HG02678 (cell line): ENCODE measurements around the gene KDSR.

Experiments used
- ATAC-seq: cut with Tn5 transposase; IDR thresholded peaks from one replicate; pipeline ENCODE4 v1.9.1; 2021; ENCODE audit warnings: mild to moderate bottlenecking, moderate library complexity; ENCODE audit not compliant: unreplicated experiment

The KDSR gene

DNA sequence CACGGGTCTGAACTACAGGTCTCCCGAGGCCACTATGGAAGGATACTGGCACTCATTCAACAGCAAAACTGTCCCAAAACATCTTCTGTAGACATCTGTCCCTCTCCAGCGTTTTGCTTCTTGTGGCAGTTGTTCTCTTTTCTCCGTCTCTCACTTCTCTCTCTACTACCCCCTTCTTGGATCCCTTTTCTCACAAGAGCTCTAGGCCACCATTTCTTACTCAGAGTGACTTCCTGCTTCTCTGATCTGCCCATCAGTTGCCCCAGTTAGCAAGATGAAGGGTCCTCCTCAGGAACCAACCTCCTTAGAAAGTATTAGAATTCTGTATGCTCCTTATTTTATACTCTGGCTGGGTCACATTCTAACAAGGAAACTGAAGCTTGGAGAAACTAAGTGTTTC is 80.1 kb downstream of the KDSR start:
- ATAC-seq, result no peak

DNA sequence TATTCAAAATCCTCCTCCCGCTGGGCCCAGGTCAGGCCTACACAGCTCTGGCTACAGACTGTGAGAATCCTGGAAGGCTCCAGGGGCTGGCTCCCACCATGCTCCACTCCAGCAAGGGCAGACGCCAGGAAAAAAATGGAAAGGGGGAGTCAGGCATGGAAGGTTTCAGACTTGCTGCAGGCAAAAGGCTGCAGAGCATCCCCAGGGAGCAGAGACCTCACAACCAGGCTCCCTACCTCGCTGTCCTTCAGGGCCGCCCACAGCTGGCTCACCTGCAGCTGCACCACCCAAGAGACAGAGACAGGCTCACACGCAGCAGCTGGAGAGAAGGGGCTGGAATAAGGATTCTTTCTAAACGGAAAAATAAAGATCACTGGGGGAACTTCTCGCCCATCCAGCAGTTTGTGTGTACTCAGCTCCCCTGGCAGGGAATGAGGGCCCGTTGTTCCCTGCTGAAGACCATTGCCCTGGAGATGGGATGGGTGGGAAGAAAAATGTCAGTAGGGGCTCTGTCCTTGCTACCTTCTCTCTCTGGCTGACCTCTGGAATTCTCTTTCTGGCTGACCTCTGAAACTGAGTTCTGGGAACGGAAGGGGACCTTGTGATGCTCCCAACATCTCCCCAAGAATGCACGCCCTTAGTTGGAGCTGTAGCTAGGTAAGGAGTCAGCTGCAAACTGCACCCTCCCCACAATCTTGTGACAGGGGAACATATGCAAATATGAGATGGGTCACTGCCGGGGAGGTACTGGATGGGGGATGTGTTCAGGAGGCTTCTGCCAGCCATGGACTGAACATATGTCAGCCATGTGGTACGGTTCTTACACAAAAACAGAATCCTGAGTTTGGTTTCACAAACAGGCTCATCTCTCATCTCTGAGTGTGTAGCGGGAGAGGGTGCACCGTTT is 81.9 kb downstream of the KDSR start:
- peak; percentile 95 for ATAC-seq

GRCh38 chr18:63284173-63284799 is 82.7 kb downstream of the KDSR start:
- no peak for ATAC-seq

DNA sequence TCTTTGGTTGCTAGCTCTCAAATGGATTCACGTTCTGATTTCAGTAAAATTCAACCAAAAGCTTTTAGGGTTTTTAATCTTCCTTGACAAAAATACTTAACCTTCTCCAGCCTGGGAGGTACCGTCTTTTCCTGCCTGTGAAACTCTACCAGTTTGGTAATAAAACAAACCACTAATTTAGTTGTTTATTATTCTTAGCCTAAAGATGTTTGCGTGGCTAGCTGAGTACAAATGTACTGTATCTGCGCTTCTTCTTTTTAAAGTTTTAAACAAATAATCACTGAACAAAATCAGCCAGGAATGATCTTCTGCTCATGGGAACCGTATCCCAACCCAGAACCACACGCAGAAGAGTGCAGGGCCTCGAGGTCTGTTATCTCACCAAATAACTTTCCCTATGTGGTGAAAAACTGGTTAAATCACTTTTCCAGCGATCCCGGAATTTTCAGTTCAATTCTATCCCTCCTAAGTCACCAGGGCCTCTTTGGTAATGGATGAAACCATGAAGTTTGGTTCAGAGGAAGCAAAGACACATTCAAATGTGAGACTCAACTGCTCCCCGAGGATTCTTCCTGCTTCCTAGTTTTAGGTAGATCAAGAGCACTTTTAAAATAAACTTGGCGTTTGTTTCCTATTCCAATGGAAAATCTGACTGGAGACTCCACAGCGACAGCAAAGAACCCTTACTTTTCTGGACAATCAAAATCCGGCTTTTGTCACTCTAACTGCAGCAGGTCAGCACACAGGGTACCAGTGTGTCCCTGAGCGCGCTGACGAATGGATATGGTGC is 83.5 kb downstream of the KDSR start:
- ATAC-seq, result no peak

DNA sequence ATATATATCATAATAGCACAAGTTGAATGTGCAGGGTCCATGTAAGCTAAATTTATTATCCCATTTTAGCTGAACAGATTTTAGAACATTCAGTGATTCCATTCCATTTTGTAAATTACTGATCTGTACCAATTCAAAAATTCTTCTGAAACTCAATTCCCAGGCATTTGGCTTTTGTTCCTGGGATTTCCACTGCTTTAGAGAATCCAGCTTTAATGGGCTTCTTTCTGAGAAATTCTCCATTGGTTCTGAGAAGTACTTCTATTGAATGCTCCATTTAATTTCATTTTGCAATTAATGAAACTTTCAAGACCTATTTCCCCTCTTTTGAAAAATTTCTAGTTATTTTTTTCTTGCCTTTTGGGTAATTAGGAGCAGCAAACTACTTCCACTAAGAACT is 84.2 kb downstream of the KDSR start:
- no peak for ATAC-seq
